ENCODE results near the gene NEMP1.

GRCh38 chr12:57099047-57099714 is 20.6 kb upstream of the NEMP1 start:
- no peak for TF ChIP-seq CTCF (conservative IDR thresholded peaks at IDR 0.05; ENCODE audit: low read length)
- TF ChIP-seq EZH2phosphoT487 (IDR thresholded peaks at IDR 0.05; ENCODE audit: borderline replicate concordance) = no peak
